PC-9 (cell line): Measurements from ENCODE around the gene COPZ2. TPM values are rescaled to one million over a fixed set of nuclear protein-coding genes. Genes with fewer than 3 reads are reported as not detected.

ENCODE experiments used
- BruUV-seq: library from RNA; stranded (reverse); fragments of 400-500 nt; replicated peaks from 2 replicates; lab custom pipeline; 2021; lab: Mats Ljungman, UMichigan
- CTCF ChIA-PET: fragments of 300-600 bp; sonication (Branson Sonifier 250); formaldehyde crosslinking; loops from one replicate; lab custom pipeline; 2022; ENCODE audit warnings: antibody characterized with exemption; lab: Charles Lee
- POLR2A ChIA-PET: fragments of 300-600 bp; sonication (Branson Sonifier 250); formaldehyde crosslinking; loops from one replicate; lab custom pipeline; 2022; ENCODE audit warnings: antibody characterized with exemption; ENCODE audit not compliant: unreplicated experiment; lab: Charles Lee
- DNase-seq, 2 experiments: peaks; one replicate each; pipeline versions ENCODE4 v3.0.0 to v3.0.0-alpha.2; 2015 to 2022; ENCODE audit warnings: mixed read lengths in 1 of 2
- H2AFZ ChIP-seq: fragments of 200-600 bp; sonication (generic); 2 replicates; pipeline ENCODE4 v1.8.1; 2017; ENCODE audit warnings: antibody characterized with exemption
- H3F3A ChIP-seq: fragments of 200-600 bp; sonication (generic); 2 replicates; pipeline ENCODE4 v1.8.1; 2017; ENCODE audit warnings: antibody characterized with exemption, mild to moderate bottlenecking, low read depth; ENCODE audit not compliant: insufficient read depth
- H3K27ac ChIP-seq: fragments of 200-600 bp; sonication (generic); 2 replicates; pipeline ENCODE4 v1.6.1; 2016; ENCODE audit warnings: mixed run types
- H3K27me3 ChIP-seq: fragments of 200-600 bp; sonication (generic); 2 replicates; pipeline ENCODE4 v1.6.1; 2016; ENCODE audit warnings: low read depth, mixed run types; ENCODE audit not compliant: insufficient read depth
- H3K36me3 ChIP-seq: fragments of 200-600 bp; sonication (generic); 2 replicates; pipeline ENCODE4 v1.6.1; 2016; ENCODE audit warnings: low read depth, mixed run types
- H3K4me1 ChIP-seq: fragments of 200-600 bp; sonication (generic); replicated peaks from 2 replicates; pipeline ENCODE4 v1.6.1; 2016; ENCODE audit warnings: mixed run types; ENCODE audit not compliant: insufficient read depth
- H3K4me2 ChIP-seq: fragments of 200-600 bp; sonication (generic); 2 replicates; pipeline ENCODE4 v1.6.1; 2017; ENCODE audit warnings: mixed run types
- H3K4me3 ChIP-seq: fragments of 200-600 bp; sonication (generic); 2 replicates; pipeline ENCODE4 v1.6.1; 2016; ENCODE audit warnings: mixed run types
- H3K79me2 ChIP-seq: fragments of 200-600 bp; sonication (generic); 2 replicates; pipeline ENCODE4 v1.6.1; 2017; ENCODE audit warnings: low read depth, mixed run types
- H3K9me2 ChIP-seq: fragments of 200-600 bp; sonication (generic); 2 replicates; pipeline ENCODE4 v1.8.1; 2017; ENCODE audit warnings: mild to moderate bottlenecking; ENCODE audit not compliant: insufficient read depth
- H3K9me3 ChIP-seq: fragments of 200-600 bp; sonication (generic); 2 replicates; pipeline ENCODE4 v1.8.1; 2016; ENCODE audit warnings: low read depth; ENCODE audit not compliant: insufficient read depth
- H4K20me1 ChIP-seq: fragments of 200-600 bp; sonication (generic); 2 replicates; pipeline ENCODE4 v1.8.1; 2017; ENCODE audit not compliant: insufficient read depth
- CTCF ChIP-seq: fragments of 200-600 bp; sonication (generic); conservative IDR thresholded peaks from 2 replicates; pipeline ENCODE4 v1.6.1; 2017; ENCODE audit warnings: mixed run types, antibody characterized with exemption, mild to moderate bottlenecking, moderate library complexity
- EZH2 ChIP-seq: fragments of 200-600 bp; sonication (generic); IDR thresholded peaks from 2 replicates; pipeline ENCODE4 v1.8.0; 2017; ENCODE audit warnings: antibody characterized with exemption, low read depth
- intact Hi-C: fragments of 100-400 bp; cut with micrococcal nuclease; formaldehyde crosslinking; loops from one replicate; pipeline ENCODE4 v1.10.0; 2022; ENCODE audit not compliant: unreplicated experiment
- total RNA-seq: library from RNA; stranded (reverse); gene quantifications from 2 replicates; pipeline ENCODE4 v1.2.3, GENCODE V29; 2021

The COPZ2 gene
- total RNA-seq, 1 experiment from 2014 or later, result 2.6 TPM

- no peak for DNase-seq
- no peaks in the 10 kb centered on the region for H3K79me2 ChIP-seq
- H3K9me3 ChIP-seq, result no peaks in the 10 kb centered on the region
- POLR2A ChIA-PET, result no interaction called here
- no peaks in the 10 kb centered on the region for H4K20me1 ChIP-seq
- TF ChIP-seq CTCF (no peak), EZH2 (no peak)
- H3K36me3 ChIP-seq, result no peaks in the 10 kb centered on the region
- CTCF ChIA-PET, result interaction anchor here (0.6 kb wide), 1 partner anchor 103 kb away, joined by 9 read pairs; no protein-coding TSS in a partner anchor
- no peak overlapping the region for H3K4me3 ChIP-seq
- H3K27me3 ChIP-seq, result peaks cover 20% of the 10 kb centered on the region
- H3K4me1 ChIP-seq, result peaks cover 17% of the 10 kb centered on the region
- no peaks in the 10 kb centered on the region for H3K9me2 ChIP-seq
- intact Hi-C loops, result no loop called here
- H2AFZ ChIP-seq, result no peak overlapping the region
- H3F3A ChIP-seq, result peaks cover 9% of the 10 kb centered on the region
- H3K4me2 ChIP-seq, result no peak overlapping the region
- no TSS peak for BruUV-seq
- H3K27ac ChIP-seq, result no peak overlapping the region
Measured at GRCh38 chr17:48030531-48030930, 7.1 kb downstream of the COPZ2 start.

- Histone ChIP-seq H3K79me2 (no peaks in the 10 kb centered on the region), H3K27me3 (peaks cover 16% of the 10 kb centered on the region), H3K36me3 (no peaks in the 10 kb centered on the region), H3K4me2 (no peak overlapping the region), H3F3A (peaks cover 18% of the 10 kb centered on the region), H3K4me1 (peaks cover 19% of the 10 kb centered on the region), H3K27ac (no peak overlapping the region), H3K9me3 (no peaks in the 10 kb centered on the region), H2AFZ (no peak overlapping the region), H4K20me1 (no peaks in the 10 kb centered on the region), H3K9me2 (no peaks in the 10 kb centered on the region), H3K4me3 (no peak overlapping the region)
- no TSS peak for BruUV-seq
- CTCF ChIA-PET, result no interaction called here
- TF ChIP-seq EZH2 (no peak), CTCF (no peak)
- intact Hi-C loops, result loop anchor here (5.0 to 10.0 kb wide), 6 partner anchors 169 to 1006 kb away; no protein-coding TSS in a partner anchor
- POLR2A ChIA-PET, result no interaction called here
- no peak for DNase-seq
Measured at GRCh38 chr17:48028736-48029135, 8.9 kb downstream of the COPZ2 start.

GRCh38 chr17:48027322-48027981, 10.1 kb downstream of the COPZ2 start:
- H2AFZ ChIP-seq, result no peak overlapping the region
- no peak overlapping the region for H3K4me2 ChIP-seq
- peaks cover 27% of the 10 kb centered on the region for H3K4me1 ChIP-seq
- CTCF ChIA-PET, result interaction anchor here (0.7 to 1.2 kb wide), 2 partner anchors 80 to 206 kb away, joined by 3 read pairs; partner anchors contain the start of genes OSBPL7 and SNX11
- H4K20me1 ChIP-seq, result no peaks in the 10 kb centered on the region
- H3K36me3 ChIP-seq, result no peaks in the 10 kb centered on the region
- TF ChIP-seq CTCF (no peak), EZH2 (no peak)
- no peaks in the 10 kb centered on the region for H3K79me2 ChIP-seq
- H3K4me3 ChIP-seq, result no peak overlapping the region
- H3K9me2 ChIP-seq, result no peaks in the 10 kb centered on the region
- BruUV-seq, result no TSS peak
- no peak for DNase-seq
- peaks cover 25% of the 10 kb centered on the region for H3F3A ChIP-seq
- intact Hi-C loops, result loop anchor here (5.0 to 10.0 kb wide), 6 partner anchors 170 to 1007 kb away; no protein-coding TSS in a partner anchor
- POLR2A ChIA-PET, result no interaction called here
- H3K9me3 ChIP-seq, result no peaks in the 10 kb centered on the region
- H3K27ac ChIP-seq, result no peak overlapping the region
- H3K27me3 ChIP-seq, result peaks cover 5% of the 10 kb centered on the region
